H1 (cell line): Measurements from ENCODE around the gene LHFPL2. TPM values are rescaled to one million over a fixed set of nuclear protein-coding genes. Genes with fewer than 3 reads are reported as not detected.

ENCODE experiments used
- CTCF ChIA-PET: fragments of 300-600 bp; sonication (Branson Sonifier 250); formaldehyde crosslinking; loops from one replicate; lab custom pipeline; 2021; ENCODE audit not compliant: partially characterized antibody; lab: Charles Lee
- POLR2A ChIA-PET: fragments of 300-600 bp; sonication (Branson Sonifier 250); formaldehyde crosslinking; loops from one replicate; lab custom pipeline; 2021; ENCODE audit warnings: inconsistent platforms; ENCODE audit not compliant: partially characterized antibody; lab: Charles Lee
- DNase-seq, 2 experiments: peaks; one replicate each; pipeline versions ENCODE4 v3.0.0 to v3.0.0-alpha.2; 2010 to 2022; ENCODE audit warnings: low spot score in 2 of 2, low read depth in 1 of 2, mixed read lengths in 1 of 2
- FAIRE-seq: peaks from 2 replicates; lab custom pipeline; 2011; peaks lifted over from hg19 to GRCh38; lab: Jason Lieb, UNC
- H2AFZ ChIP-seq: 2 replicates; pipeline ENCODE4 v1.8.1; 2012; ENCODE audit warnings: low read length, inconsistent platforms
- H2AK5ac ChIP-seq: 2 replicates; pipeline ENCODE4 v1.6.1; 2013; ENCODE audit warnings: low read depth, low read length
- H2BK120ac ChIP-seq: replicated peaks from 2 replicates; pipeline ENCODE3; 2013; ENCODE audit warnings: low read depth, low read length, inconsistent platforms
- H2BK12ac ChIP-seq: 2 replicates; pipeline ENCODE4 v1.6.1; 2013; ENCODE audit warnings: low read depth, low read length
- H2BK15ac ChIP-seq: 2 replicates; pipeline ENCODE4 v1.6.1; 2013; ENCODE audit warnings: low read length
- H2BK20ac ChIP-seq: 2 replicates; pipeline ENCODE4 v1.6.1; 2013; ENCODE audit warnings: low read length
- H2BK5ac ChIP-seq: 2 replicates; pipeline ENCODE4 v1.6.1; 2013; ENCODE audit warnings: low read depth, low read length
- H3K14ac ChIP-seq: 2 replicates; pipeline ENCODE4 v1.6.1; 2013; ENCODE audit warnings: inconsistent platforms; ENCODE audit not compliant: insufficient read length
- H3K18ac ChIP-seq: 2 replicates; pipeline ENCODE4 v1.6.1; 2013; ENCODE audit warnings: low read length; ENCODE audit errors: extremely low read depth
- H3K23ac ChIP-seq: 2 replicates; pipeline ENCODE4 v1.6.1; 2013; ENCODE audit warnings: inconsistent platforms; ENCODE audit not compliant: insufficient read length
- H3K23me2 ChIP-seq: 2 replicates; pipeline ENCODE4 v1.6.1; 2013; ENCODE audit warnings: low read depth, low read length
- H3K27ac ChIP-seq: 2 replicates; pipeline ENCODE4 v1.6.1; 2011; ENCODE audit warnings: low read depth, low read length, inconsistent platforms
- H3K27me3 ChIP-seq, 4 experiments: replicated peaks in 1 of 4; 1 replicate in 1 of 4; 2 replicates in 3 of 4; pipeline versions ENCODE4 v1.6.1 to v1.8.1; 2011 to 2013; ENCODE audit warnings: low read length in 3 of 4, mild to moderate bottlenecking in 3 of 4, inconsistent platforms in 2 of 4, mixed read lengths in 2 of 4, moderate library complexity in 1 of 4; ENCODE audit not compliant: control insufficient read depth in 3 of 4, insufficient read depth in 3 of 4; ENCODE audit errors: extremely low read depth in 1 of 4
- H3K36me3 ChIP-seq, 4 experiments: 2 replicates each; pipeline versions ENCODE4 v1.6.1 to v1.8.1; 2011 to 2013; ENCODE audit warnings: mild to moderate bottlenecking in 4 of 4, low read length in 3 of 4, moderate library complexity in 2 of 4, control low read depth in 1 of 4, inconsistent platforms in 1 of 4; ENCODE audit not compliant: insufficient read depth in 4 of 4, control insufficient read depth in 2 of 4
- H3K4ac ChIP-seq: replicated peaks from 2 replicates; pipeline ENCODE3; 2013; ENCODE audit warnings: low read length, low read depth, mixed read lengths, inconsistent platforms; ENCODE audit not compliant: insufficient read length
- H3K4me1 ChIP-seq, 4 experiments: replicated peaks in 1 of 4; 1 replicate in 1 of 4; 2 replicates in 3 of 4; pipeline versions ENCODE4 v1.6.1 to v1.8.1; 2011 to 2013; ENCODE audit warnings: low read length in 3 of 4, inconsistent platforms in 2 of 4, mixed read lengths in 1 of 4; ENCODE audit not compliant: insufficient read depth in 4 of 4, control insufficient read depth in 3 of 4
- H3K4me2 ChIP-seq, 2 experiments: 2 replicates each; pipeline versions ENCODE4 v1.6.1 to v1.8.1; 2011 to 2013; ENCODE audit warnings: low read depth in 2 of 2, low read length in 2 of 2, control low read depth in 1 of 2, inconsistent platforms in 1 of 2, mild to moderate bottlenecking in 1 of 2; ENCODE audit not compliant: insufficient read depth in 1 of 2
- H3K4me3 ChIP-seq, 4 experiments: fragments of 200-600, 300-600 bp in 1 of 4; sonication (generic), shearing (Covaris generic), sonication (Bioruptor Twin) in 1 of 4; 2 replicates each; pipeline versions ENCODE4 v1.5.1 to v1.8.1; 2011 to 2016; ENCODE audit warnings: low read length in 4 of 4, low read depth in 3 of 4, control low read depth in 2 of 4, inconsistent platforms in 2 of 4, mild to moderate bottlenecking in 2 of 4, mixed read lengths in 1 of 4, moderate library complexity in 1 of 4; ENCODE audit not compliant: insufficient read depth in 2 of 4; ENCODE audit errors: extremely low read depth in 1 of 4
- H3K56ac ChIP-seq: replicated peaks from 2 replicates; pipeline ENCODE3; 2013; ENCODE audit warnings: low read depth, mild to moderate bottlenecking, mixed read lengths, low read length, inconsistent platforms; ENCODE audit not compliant: insufficient read length
- H3K79me1 ChIP-seq: 2 replicates; pipeline ENCODE4 v1.6.1; 2013; ENCODE audit warnings: low read depth, low read length, control low read depth
- H3K79me2 ChIP-seq, 2 experiments: 2 replicates each; pipeline versions ENCODE4 v1.6.1 to v1.8.1; 2012 to 2013; ENCODE audit warnings: low read length in 2 of 2, mild to moderate bottlenecking in 2 of 2, inconsistent platforms in 1 of 2; ENCODE audit not compliant: insufficient read depth in 2 of 2, control insufficient read depth in 1 of 2
- H3K9ac ChIP-seq, 4 experiments: replicated peaks in 1 of 4; 1 replicate in 1 of 4; 2 replicates in 3 of 4; pipeline versions ENCODE4 v1.6.1 to v1.8.1; 2011 to 2013; ENCODE audit warnings: low read depth in 3 of 4, low read length in 3 of 4, control low read depth in 2 of 4, mild to moderate bottlenecking in 2 of 4, moderate library complexity in 2 of 4, inconsistent platforms in 1 of 4; ENCODE audit errors: extremely low read depth in 1 of 4
- H3K9me3 ChIP-seq, 2 experiments: 2 replicates each; pipeline versions ENCODE4 v1.6.1 to v1.8.1; 2012 to 2013; ENCODE audit warnings: mild to moderate bottlenecking in 2 of 2, moderate library complexity in 2 of 2, control low read depth in 1 of 2, inconsistent platforms in 1 of 2, low read depth in 1 of 2, low read length in 1 of 2, mixed read lengths in 1 of 2; ENCODE audit not compliant: insufficient read depth in 2 of 2
- H4K20me1 ChIP-seq, 2 experiments: replicated peaks in 1 of 2; 2 replicates each; pipeline versions ENCODE3 to v1.8.1; 2011 to 2013; ENCODE audit warnings: inconsistent platforms in 2 of 2, low read length in 2 of 2, mild to moderate bottlenecking in 1 of 2; ENCODE audit not compliant: insufficient read depth in 2 of 2, control insufficient read depth in 1 of 2
- H4K5ac ChIP-seq: 2 replicates; pipeline ENCODE4 v1.6.1; 2013; ENCODE audit warnings: low read length, low read depth, mixed read lengths, inconsistent platforms; ENCODE audit not compliant: insufficient read length
- H4K8ac ChIP-seq: 2 replicates; pipeline ENCODE4 v1.8.0; 2013; ENCODE audit warnings: mild to moderate bottlenecking, moderate library complexity, low read length, inconsistent platforms; ENCODE audit not compliant: insufficient read depth; ENCODE audit errors: extremely low read depth
- H4K91ac ChIP-seq: replicated peaks from 2 replicates; pipeline ENCODE3; 2013; ENCODE audit warnings: low read length, mixed read lengths, inconsistent platforms; ENCODE audit not compliant: insufficient read length
- CTCF ChIP-seq, 3 experiments: IDR thresholded peaks; 1 replicate in 2 of 3; 2 replicates in 1 of 3; pipeline versions ENCODE4 v1.5.1 to v1.6.1; 2011; ENCODE audit warnings: low read length in 3 of 3, mild to moderate bottlenecking in 3 of 3, inconsistent platforms in 2 of 3, low read depth in 1 of 3, moderate library complexity in 1 of 3; ENCODE audit not compliant: insufficient read depth in 1 of 3; ENCODE audit errors: control extremely low read depth in 1 of 3
- EGR1 ChIP-seq: IDR thresholded peaks from 2 replicates; pipeline ENCODE4 v1.6.1; 2011; ENCODE audit warnings: low read depth, low read length, borderline replicate concordance
- RXRA ChIP-seq: IDR thresholded peaks from 2 replicates; pipeline ENCODE4 v1.6.1; 2011; ENCODE audit warnings: low read depth, mild to moderate bottlenecking, low read length, moderate library complexity; ENCODE audit not compliant: insufficient read depth
- SIX5 ChIP-seq: IDR thresholded peaks from 2 replicates; pipeline ENCODE4 v1.6.1; 2011; ENCODE audit warnings: mild to moderate bottlenecking, low read depth, low read length
- SP4 ChIP-seq: IDR thresholded peaks from 2 replicates; pipeline ENCODE4 v1.6.1; 2012; ENCODE audit warnings: low read length, inconsistent platforms
- WGBS, 2 experiments: shearing (Covaris generic) in 1 of 2; methylation state at CpG; one replicate each; pipeline versions ENCODE4 v1.1.6 to v1.1.7; 2013 to 2015; ENCODE audit warnings: low lambda C conversion rate in 2 of 2, mixed read lengths in 2 of 2, inconsistent platforms in 1 of 2, low coverage in 1 of 2, missing lambda C conversion rate in 1 of 2; ENCODE audit not compliant: insufficient replicate concordance in 2 of 2, insufficient coverage in 1 of 2, insufficient read length in 1 of 2; ENCODE audit errors: extremely low coverage in 1 of 2, missing lambda C conversion rate in 1 of 2; 5-methylcytosine and 5-hydroxymethylcytosine counted together
- polyA plus RNA-seq, 7 experiments: library from polyadenylated mRNA; depleted of rRNA in 3 of 7; stranded (reverse) in 5 of 7; unstranded in 2 of 7; fragments of >200 nt in 5 of 7; fragments of 200-250 nt in 2 of 7; gene quantifications; 1 replicate in 5 of 7; 2 replicates in 1 of 7; 4 replicates in 1 of 7; pipeline versions ENCODE4 v1.2.1 to v1.2.3, GENCODE V29; 2011 to 2013; ENCODE audit warnings: missing spikeins in 2 of 7, mixed read lengths in 2 of 7
- total RNA-seq: library from RNA; stranded (reverse); fragmentation: NEBNext Ultra II Directional; extraction: Animal tissue kit (Norgen Biotek cat#: 25700); gene quantifications from 2 replicates; pipeline ENCODE4 v1.2.1, GENCODE V29; 2021

LHFPL2 gene
- total and polyA plus RNA-seq, 2 of the 8 experiments (the other 6 are each of a cell fraction or from before 2014, with no cell fraction given), result 9.6 to 43.0 TPM

GRCh38 chr5:78622302-78622971 is 26.1 kb downstream of the LHFPL2 start:
- ChIA-PET CTCF (interaction anchor here (1.3 to 2.1 kb wide), 2 partner anchors 89 to 150 kb away, joined by 3 to 6 read pairs; no protein-coding TSS in a partner anchor), POLR2A (no interaction called here)
- Histone ChIP-seq H3K4me3 (no peak overlapping the region), H3K23ac (no peak overlapping the region), H4K8ac (no peak overlapping the region), H3K23me2 (no peaks in the 10 kb centered on the region), H3K4me1 (no peaks in the 10 kb centered on the region), H3K36me3 (peaks cover 2 to 15% (median 8%) of the 10 kb centered on the region in 4 experiments; a peak in 7 of 8 replicates), H2BK120ac (no peak overlapping the region), H3K79me2 (peaks cover 0 to 65% of the 10 kb centered on the region in 2 experiments; a peak in 2 of 4 replicates), H3K27me3 (no peaks in the 10 kb centered on the region), H3K27ac (no peak overlapping the region), H3K56ac (no peak overlapping the region), H3K9ac (no peak overlapping the region), H3K18ac (no peak overlapping the region), H3K79me1 (no peaks in the 10 kb centered on the region; the same call in 1 of the 2 replicates), H2AFZ (no peak overlapping the region), H3K4me2 (no peak overlapping the region), H2BK5ac (no peak overlapping the region), H3K4ac (no peak overlapping the region), H2BK15ac (no peak overlapping the region), H2BK20ac (no peak overlapping the region), H3K9me3 (peaks cover 7 to 8% of the 10 kb centered on the region in 2 experiments), H4K5ac (no peak overlapping the region), H2BK12ac (no peak overlapping the region), H4K91ac (no peak overlapping the region), H2AK5ac (no peak overlapping the region), H4K20me1 (peaks cover 4 to 5% of the 10 kb centered on the region in 2 experiments), H3K14ac (no peak overlapping the region)
- TF ChIP-seq EGR1 (no peak), RXRA (no peak), SP4 (no peak), SIX5 (no peak), CTCF (IDR thresholded peaks at IDR 0.05; ENCODE audit: control extremely low read depth in 1 of 3, insufficient read depth in 1 of 3, low read depth in 1 of 3, low read length in 3 of 3) (no peak)
- FAIRE-seq (no peak), DNase-seq (no peak)
- 88% methylated on average over 3 of the region's 3 CpGs; no CpG with 5 or more reads in 1 of the 2 experiments for WGBS, 2 experiments
